Muscle of leg (tissue), 11 donors: ENCODE data around the gene PCNX2. TPM values are rescaled to one million over a fixed set of nuclear protein-coding genes. Genes with fewer than 3 reads are reported as not detected.

Source experiments
- DNase-seq: peaks from one replicate; pipeline ENCODE4 v3.0.0; 2013
- H3K27ac ChIP-seq: one replicate; pipeline ENCODE4 v1.5.1; 2013; ENCODE audit warnings: mild to moderate bottlenecking, low read length, control low read depth
- H3K27me3 ChIP-seq: one replicate; pipeline ENCODE4 v1.6.1; 2013; ENCODE audit warnings: low read length; ENCODE audit not compliant: control insufficient read depth, insufficient read depth
- H3K36me3 ChIP-seq: one replicate; pipeline ENCODE4 v1.6.1; 2013; ENCODE audit warnings: low read length; ENCODE audit not compliant: control insufficient read depth, insufficient read depth
- H3K4me1 ChIP-seq: one replicate; pipeline ENCODE4 v1.6.1; 2013; ENCODE audit warnings: low read length; ENCODE audit not compliant: control insufficient read depth, insufficient read depth
- H3K4me3 ChIP-seq: one replicate; pipeline ENCODE4 v1.5.1; 2013; ENCODE audit warnings: low read length, control low read depth
- H3K9me3 ChIP-seq: replicated peaks from 2 replicates; pipeline ENCODE4 v1.6.1; 2013; ENCODE audit warnings: low read depth, low read length; ENCODE audit not compliant: control insufficient read depth
- WGBS: methylation state at CpG from one replicate; pipeline ENCODE4 v1.1.5; 2013; ENCODE audit warnings: missing lambda C conversion rate; ENCODE audit not compliant: insufficient coverage; 5-methylcytosine and 5-hydroxymethylcytosine counted together
- polyA plus RNA-seq, 8 donors: library from polyadenylated mRNA; unstranded; fragments of 120-200 nt; gene quantifications; one replicate each; pipeline versions ENCODE4 v1.2.1 to v1.2.3, GENCODE V29; 2013; ENCODE audit warnings: inconsistent platforms in 1 of 8, low replicate concordance in 1 of 8; ENCODE audit not compliant: insufficient read length in 8 of 8, insufficient read depth in 1 of 8
- total RNA-seq: library from RNA; stranded (reverse); fragments of 120-200 nt; gene quantifications from one replicate; pipeline ENCODE4 v1.2.4, GENCODE V29; 2013

The PCNX2 gene
- total and polyA plus RNA-seq, 9 donors, result 2.5 to 5.2 (median 3.9) TPM

DNA sequence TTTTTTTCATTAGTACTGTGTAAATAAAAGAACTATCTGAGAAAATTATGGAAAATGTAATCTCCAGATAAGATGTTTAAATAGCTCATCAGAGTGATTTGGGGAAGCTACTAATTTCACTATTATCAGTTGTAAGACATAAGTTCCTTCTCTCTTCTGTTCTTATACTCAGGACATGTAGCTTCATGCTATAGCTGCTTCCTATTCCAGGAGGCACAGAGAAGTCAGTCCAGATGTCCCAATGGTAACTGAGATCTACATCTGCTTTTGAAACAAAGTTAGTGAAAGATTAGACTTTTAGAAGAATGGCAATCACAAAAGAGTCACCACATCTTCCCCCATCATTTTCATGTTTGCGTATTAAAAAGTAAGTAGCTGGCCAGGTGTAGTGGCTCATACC, 37.6 kb upstream of the PCNX2 start:
- H3K9me3 ChIP-seq, result no peaks in the 10 kb centered on the region
- DNase-seq, result no peak
- H3K4me3 ChIP-seq, result no peak overlapping the region
- H3K27ac ChIP-seq, result no peak overlapping the region
- H3K27me3 ChIP-seq, result peaks cover 18% of the 10 kb centered on the region
- no CpG with 5 or more reads among the region's 1 CpG for WGBS
- H3K36me3 ChIP-seq, result no peaks in the 10 kb centered on the region
- peaks cover 6% of the 10 kb centered on the region for H3K4me1 ChIP-seq

DNA sequence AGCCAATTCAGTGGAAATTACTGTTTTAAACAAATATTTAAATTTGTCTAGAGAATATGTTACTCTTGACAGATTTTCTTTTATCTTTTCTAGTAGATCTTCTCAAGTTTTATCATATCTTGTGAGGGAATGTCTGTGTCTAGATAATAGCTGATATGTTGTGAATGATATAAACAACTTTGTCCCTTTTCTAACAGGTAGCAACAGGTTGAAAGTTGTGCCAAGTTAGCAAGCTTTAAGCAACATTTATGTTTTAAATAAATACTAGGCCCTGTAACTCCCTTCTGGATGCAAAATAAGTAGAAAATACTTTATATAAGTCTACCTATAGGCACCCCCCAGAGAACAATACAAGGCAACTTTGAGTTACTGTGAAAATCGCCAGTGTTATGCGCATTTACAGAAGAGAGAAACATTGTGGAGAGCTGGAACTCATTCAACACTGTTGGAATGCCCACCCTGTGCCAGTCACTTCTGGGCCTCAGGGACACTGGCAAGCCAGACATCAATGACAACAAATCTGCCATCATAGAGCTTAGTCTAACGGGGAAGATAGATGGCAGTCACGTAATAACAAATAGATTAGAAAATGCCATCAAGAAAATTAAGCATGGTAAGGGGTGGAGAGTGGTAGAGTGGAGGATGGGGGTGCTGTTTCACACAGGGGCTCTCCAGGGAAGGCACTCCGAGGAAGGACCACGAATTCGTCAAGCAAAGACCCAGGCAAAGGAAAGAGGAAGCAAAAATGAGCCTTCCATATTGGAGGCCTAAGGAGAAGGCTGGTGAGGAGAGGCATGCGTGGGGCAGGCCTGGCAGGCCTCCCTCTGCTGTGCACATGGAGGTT, 36.4 kb upstream of the PCNX2 start:
- 93% methylated on average over 4 of the region's 8 CpGs for WGBS
- no peak for DNase-seq
- H3K36me3 ChIP-seq, result no peaks in the 10 kb centered on the region
- H3K4me1 ChIP-seq, result peaks cover 6% of the 10 kb centered on the region
- H3K27me3 ChIP-seq, result peaks cover 21% of the 10 kb centered on the region
- H3K27ac ChIP-seq, result no peak overlapping the region
- no peaks in the 10 kb centered on the region for H3K9me3 ChIP-seq
- no peak overlapping the region for H3K4me3 ChIP-seq

DNA sequence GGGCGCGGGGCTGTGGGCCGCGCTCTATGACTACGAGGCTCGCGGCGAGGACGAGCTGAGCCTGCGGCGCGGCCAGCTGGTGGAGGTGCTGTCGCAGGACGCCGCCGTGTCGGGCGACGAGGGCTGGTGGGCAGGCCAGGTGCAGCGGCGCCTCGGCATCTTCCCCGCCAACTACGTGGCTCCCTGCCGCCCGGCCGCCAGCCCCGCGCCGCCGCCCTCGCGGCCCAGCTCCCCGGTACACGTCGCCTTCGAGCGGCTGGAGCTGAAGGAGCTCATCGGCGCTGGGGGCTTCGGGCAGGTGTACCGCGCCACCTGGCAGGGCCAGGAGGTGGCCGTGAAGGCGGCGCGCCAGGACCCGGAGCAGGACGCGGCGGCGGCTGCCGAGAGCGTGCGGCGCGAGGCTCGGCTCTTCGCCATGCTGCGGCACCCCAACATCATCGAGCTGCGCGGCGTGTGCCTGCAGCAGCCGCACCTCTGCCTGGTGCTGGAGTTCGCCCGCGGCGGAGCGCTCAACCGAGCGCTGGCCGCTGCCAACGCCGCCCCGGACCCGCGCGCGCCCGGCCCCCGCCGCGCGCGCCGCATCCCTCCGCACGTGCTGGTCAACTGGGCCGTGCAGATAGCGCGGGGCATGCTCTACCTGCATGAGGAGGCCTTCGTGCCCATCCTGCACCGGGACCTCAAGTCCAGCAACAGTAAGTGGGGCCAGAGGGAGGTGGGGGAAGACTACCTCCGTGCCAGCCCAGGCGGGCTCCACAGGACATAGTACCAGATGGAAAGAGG, 32.8 kb upstream of the PCNX2 start:
- no peak overlapping the region for H3K27ac ChIP-seq
- peaks cover 6% of the 10 kb centered on the region for H3K4me1 ChIP-seq
- under 1% methylated on average over 94 of the region's 96 CpGs for WGBS
- no peaks in the 10 kb centered on the region for H3K9me3 ChIP-seq
- peak; percentile 11 for DNase-seq
- no peak overlapping the region for H3K4me3 ChIP-seq
- H3K27me3 ChIP-seq, result peaks cover 21% of the 10 kb centered on the region
- no peaks in the 10 kb centered on the region for H3K36me3 ChIP-seq

DNA sequence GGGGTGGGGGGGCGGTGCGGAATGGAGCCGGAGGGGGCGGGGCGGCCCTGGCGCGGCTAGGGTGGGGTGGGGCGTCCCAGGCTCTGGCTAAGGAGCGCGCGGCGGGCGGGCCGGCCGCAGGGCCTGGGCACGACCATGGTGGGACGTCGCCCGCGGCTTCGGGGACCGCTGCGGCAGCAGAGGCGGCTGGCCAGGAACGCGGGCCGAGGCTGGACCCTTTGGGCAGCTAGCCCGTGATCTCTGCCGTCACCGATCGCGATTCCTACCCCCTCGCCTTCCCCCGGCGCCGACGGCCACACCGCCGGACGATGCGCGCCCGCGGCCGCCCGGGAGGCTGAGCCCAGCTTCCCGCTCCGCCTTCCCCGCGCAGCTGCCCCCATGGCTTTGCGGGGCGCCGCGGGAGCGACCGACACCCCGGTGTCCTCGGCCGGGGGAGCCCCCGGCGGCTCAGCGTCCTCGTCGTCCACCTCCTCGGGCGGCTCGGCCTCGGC, 32.2 kb upstream of the PCNX2 start, which contains the start of gene MAP3K21:
Gene MAP3K21 (plus strand): TSS at position 74 of the 491 bp plus-strand sequence. CDS start 305 bp downstream, at position 379.
- Histone ChIP-seq H3K4me3 (no peak within 1 kb of the TSS), H3K9me3 (no peaks in the 10 kb centered on the region), H3K27me3 (peaks cover 21% of the 10 kb centered on the region), H3K27ac (no peak within 1 kb of the TSS), H3K36me3 (no peaks in the 10 kb centered on the region), H3K4me1 (peaks cover 6% of the 10 kb centered on the region)
- DNase-seq, result no peak
- WGBS, result under 1% methylated on average over 59 of the region's 68 CpGs

DNA sequence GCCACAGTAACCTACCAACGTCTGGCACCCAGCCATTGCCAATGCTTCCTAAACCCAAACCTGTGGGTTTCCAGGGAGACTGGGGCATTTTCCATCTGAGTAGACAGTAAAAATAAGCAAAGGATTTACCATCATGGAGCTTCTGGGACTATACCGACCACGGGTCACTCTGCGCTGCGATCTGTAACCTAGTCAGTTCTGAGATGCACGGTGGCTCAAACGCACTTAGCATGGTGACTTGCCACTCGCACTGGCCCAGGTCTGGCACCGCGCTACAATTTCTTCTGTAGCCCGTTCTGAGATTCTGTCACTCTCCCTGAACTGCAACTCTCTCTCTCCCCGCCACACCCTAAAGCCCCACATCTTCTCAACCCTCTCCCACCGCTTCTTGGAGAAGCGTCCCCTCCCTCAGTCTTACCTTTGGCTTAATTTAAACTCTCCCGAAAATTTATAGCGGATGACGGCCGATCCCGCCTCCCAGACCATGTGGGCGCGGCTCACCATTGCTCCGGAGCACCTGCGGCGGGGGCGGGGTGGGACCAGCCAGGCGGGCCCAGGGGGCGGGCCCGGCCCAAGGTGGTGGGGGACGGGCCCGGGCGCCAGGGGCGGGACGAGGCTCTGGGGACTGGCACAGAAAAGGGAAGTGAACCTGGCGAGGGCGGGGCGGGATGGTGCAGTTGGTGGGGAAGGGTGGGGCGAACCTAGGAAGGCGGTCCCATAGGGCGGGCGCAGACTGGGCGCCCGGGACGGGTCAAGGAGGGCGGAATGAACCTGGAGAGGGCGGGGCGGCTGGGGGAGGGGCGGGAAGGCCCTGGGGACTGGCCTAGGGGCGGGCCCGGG, 31.5 kb upstream of the PCNX2 start:
- H3K27me3 ChIP-seq, result peaks cover 22% of the 10 kb centered on the region
- H3K4me3 ChIP-seq, result no peak overlapping the region
- DNase-seq, result peak; percentile 35
- H3K36me3 ChIP-seq, result no peaks in the 10 kb centered on the region
- peaks cover 6% of the 10 kb centered on the region for H3K4me1 ChIP-seq
- H3K9me3 ChIP-seq, result no peaks in the 10 kb centered on the region
- 2% methylated on average over 25 of the region's 49 CpGs for WGBS
- H3K27ac ChIP-seq, result no peak overlapping the region

DNA sequence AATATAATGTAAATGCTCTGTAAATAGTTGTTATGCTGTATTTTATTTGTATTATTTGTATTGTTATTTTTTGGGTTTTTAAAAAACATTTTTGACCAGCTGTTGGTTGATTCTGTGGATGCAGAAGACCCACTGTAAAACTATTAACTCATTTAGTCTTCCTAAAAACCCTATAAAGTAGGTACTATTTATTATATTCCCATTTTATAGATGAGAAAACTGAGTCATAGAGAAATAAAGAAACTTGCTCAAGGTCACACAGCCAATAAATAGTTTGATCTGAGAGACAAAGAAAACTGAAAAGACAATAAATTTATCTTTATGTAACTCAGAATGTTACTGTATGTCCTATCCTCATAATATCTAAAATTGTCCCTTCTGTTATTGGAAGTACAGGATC, 30.8 kb upstream of the PCNX2 start:
- no peaks in the 10 kb centered on the region for H3K9me3 ChIP-seq
- no peak overlapping the region for H3K4me3 ChIP-seq
- no peak overlapping the region for H3K27ac ChIP-seq
- peaks cover 20% of the 10 kb centered on the region for H3K27me3 ChIP-seq
- DNase-seq, result no peak
- no peaks in the 10 kb centered on the region for H3K36me3 ChIP-seq
- peaks cover 6% of the 10 kb centered on the region for H3K4me1 ChIP-seq

DNA sequence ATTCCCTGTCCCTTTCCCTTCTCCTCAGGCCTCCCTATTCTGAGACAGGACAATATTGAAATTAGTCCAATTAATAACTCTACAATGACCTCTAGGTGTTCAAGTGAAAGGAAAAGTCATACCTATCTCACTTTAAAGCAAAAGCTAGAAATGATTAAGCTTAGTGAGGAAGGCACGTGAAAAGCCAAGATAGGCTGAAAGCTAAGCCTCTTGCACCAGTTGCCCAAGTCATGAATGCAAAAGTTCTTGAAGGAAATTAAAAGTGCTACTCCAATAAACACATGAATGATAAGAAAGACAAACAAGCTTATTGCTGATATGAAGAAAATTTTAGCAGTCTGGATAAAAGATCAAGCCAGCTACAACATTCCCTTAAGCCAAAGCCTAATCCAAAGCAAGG, 28.2 kb upstream of the PCNX2 start:
- DNase-seq, result no peak
- no peaks in the 10 kb centered on the region for H3K36me3 ChIP-seq
- H3K9me3 ChIP-seq, result no peaks in the 10 kb centered on the region
- H3K27me3 ChIP-seq, result peaks cover 12% of the 10 kb centered on the region
- no CpG with 5 or more reads among the region's 1 CpG for whole genome bisulfite sequencing
- no peak overlapping the region for H3K4me3 ChIP-seq
- no peak overlapping the region for H3K27ac ChIP-seq
- peaks cover 2% of the 10 kb centered on the region for H3K4me1 ChIP-seq

DNA sequence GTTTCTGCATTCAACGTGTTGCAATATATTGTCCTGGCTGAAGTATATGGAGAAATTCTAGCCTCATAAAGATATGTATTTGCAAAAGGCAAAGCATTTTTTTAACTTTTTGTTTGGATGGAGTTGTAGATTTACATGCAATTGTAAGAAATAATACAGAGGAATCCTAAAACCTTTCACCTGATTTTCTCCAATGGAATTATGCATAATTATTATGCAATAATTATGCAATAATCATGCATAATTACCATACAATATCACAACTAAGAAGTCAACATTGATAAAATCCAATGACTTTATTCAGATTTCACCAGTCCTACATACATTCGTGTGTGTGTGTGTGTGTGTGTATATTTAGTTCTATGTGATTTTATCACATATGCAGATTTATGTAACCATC, 24.5 kb upstream of the PCNX2 start:
- H3K4me3 ChIP-seq, result no peak overlapping the region
- no CpG with 5 or more reads among the region's 2 CpGs for WGBS
- DNase-seq, result no peak
- no peaks in the 10 kb centered on the region for H3K36me3 ChIP-seq
- H3K4me1 ChIP-seq, result no peaks in the 10 kb centered on the region
- H3K27ac ChIP-seq, result no peak overlapping the region
- no peaks in the 10 kb centered on the region for H3K9me3 ChIP-seq
- H3K27me3 ChIP-seq, result peaks cover 6% of the 10 kb centered on the region

DNA sequence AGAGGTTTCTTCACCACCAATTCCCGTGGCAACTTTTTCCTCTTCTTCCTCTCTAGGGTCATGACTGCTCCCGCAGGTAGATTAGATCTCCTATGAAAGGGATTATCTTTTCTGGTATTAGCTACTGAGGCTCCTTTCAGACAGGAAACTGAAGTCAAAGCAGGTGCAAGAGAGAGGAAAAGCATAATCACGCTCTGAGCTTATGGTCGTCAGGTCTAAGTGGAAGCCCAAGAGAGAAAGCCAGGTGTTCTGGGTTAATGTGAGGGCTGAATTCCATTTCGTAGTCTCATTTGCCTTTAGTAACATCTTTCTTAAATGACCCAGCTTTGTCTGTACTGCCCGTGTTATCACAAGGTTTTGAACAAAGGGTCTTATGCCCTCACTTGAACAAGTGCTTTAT, 23.7 kb upstream of the PCNX2 start:
- Histone ChIP-seq H3K27me3 (peaks cover 6% of the 10 kb centered on the region), H3K36me3 (no peaks in the 10 kb centered on the region), H3K9me3 (no peaks in the 10 kb centered on the region), H3K27ac (no peak overlapping the region), H3K4me3 (no peak overlapping the region), H3K4me1 (no peaks in the 10 kb centered on the region)
- WGBS, result no CpG with 5 or more reads among the region's 6 CpGs
- DNase-seq, result no peak
